NCI-H2196 treated with DMSO at 0.1 percent for 48 hours (cell line): ENCODE measurements around the gene NFKBIB.

Source experiments
- DNase-seq: peaks from one replicate; lab custom pipeline; 2025; ENCODE audit not compliant: unreplicated experiment; lab: John Stamatoyannopoulos, UW

The NFKBIB gene

DNA sequence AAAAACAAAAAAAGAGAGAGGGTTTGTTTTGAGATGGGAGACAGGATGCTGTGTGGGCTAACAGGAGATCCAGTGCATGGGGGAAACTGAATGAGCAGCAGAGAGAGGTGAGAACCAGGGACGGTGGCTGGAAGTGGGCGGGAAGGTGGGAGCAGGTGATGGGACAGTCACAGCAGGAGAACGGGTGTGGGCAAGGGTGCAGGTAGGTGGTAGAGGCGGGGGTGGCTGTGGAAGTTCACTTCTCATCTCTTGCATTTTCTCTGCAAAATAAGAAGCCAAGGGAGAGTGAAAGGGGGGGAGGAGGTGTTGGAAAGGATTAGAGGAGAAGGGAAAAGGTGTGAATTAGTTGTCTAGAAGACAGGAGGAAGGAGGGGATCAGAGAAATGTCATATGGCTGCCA, 53.9 kb downstream of the NFKBIB start:
- no peak for DNase-seq

DNA sequence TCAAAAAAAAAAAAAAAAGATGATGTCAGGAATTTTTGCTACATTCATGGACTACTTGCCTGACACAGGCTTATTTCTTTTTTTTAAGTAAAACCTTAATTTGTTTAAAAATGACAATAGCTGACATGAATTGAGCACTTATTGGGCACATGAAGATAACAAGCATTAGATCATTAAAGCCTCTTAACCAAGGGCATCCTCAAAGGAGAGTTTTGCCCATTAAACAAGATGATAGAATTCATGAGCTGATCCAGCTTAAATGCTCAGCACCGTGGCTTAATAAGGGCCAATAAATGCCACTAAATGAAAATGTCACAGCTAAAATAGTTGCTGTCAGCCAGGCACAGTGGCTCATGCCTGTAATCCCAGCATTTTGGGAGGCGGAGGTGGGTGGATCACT, 56.5 kb downstream of the NFKBIB start:
- DNase-seq: no peak

GRCh38 chr19:38958301-38958700, 58.5 kb downstream of the NFKBIB start:
- DNase-seq: no peak
